ENCODE measurements around the gene PRSS27. TPM values are rescaled to one million over a fixed set of nuclear protein-coding genes. Genes with fewer than 3 reads are reported as not detected.

Gene PRSS27
- total and polyA plus RNA-seq, 2 experiments from 2014 or later: 12.1 to 17.0 TPM

GRCh38 chr16:2715966-2716885 is 3.8 kb downstream of the PRSS27 start:
- no peak for TF ChIP-seq CTCF (IDR thresholded peaks at IDR 0.05; ENCODE audit: low read depth, low read length)
- Histone ChIP-seq H3K27ac (no peak overlapping the region), H3K36me3 (no peaks in the 10 kb centered on the region), H3K9me3 (ENCODE audit: low read depth) (no peaks in the 10 kb centered on the region), H3K27me3 (no peaks in the 10 kb centered on the region), H3K4me1 (ENCODE audit: low read depth) (no peaks in the 10 kb centered on the region), H3K4me3 (no peak overlapping the region)
- no peak for DNase-seq (ENCODE audit: low read depth in 1 of 2, low spot score in 1 of 2)

- H3K27ac ChIP-seq: no peak overlapping the region
- no peaks in the 10 kb centered on the region for H3K9me3 ChIP-seq (ENCODE audit: low read depth)
- no peaks in the 10 kb centered on the region for H3K4me1 ChIP-seq (ENCODE audit: low read depth)
- peak; percentile 66 to 76 for DNase-seq (ENCODE audit: low read depth in 1 of 2, low spot score in 1 of 2)
- H3K36me3 ChIP-seq: no peaks in the 10 kb centered on the region
- TF ChIP-seq CTCF (IDR thresholded peaks at IDR 0.05; ENCODE audit: low read depth, low read length): no peak
- H3K27me3 ChIP-seq: no peaks in the 10 kb centered on the region
- no peak overlapping the region for H3K4me3 ChIP-seq
Observed at GRCh38 chr16:2715519-2715918, 4.5 kb downstream of the PRSS27 start.

DNA sequence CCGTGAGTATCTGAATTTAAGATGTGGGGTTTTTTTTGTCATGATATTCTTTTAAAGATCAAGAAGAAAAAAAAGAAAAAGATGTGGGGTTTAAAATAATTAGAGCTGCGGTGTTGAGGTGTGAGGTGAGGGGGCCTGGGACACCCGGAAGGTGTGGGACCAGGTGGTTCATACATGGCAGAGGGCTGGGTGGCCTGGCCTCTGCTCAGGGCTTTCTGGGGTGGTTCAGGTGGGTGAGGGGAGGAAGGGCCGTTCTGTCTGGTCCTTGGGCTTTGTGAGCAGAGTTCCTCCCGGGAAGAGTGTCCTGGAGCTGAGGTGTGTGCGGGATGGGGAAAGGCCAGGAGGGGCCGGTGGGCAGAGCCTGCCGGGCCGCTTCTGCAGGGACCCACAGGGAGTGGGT is 5.0 kb downstream of the PRSS27 start:
- Histone ChIP-seq H3K9me3 (ENCODE audit: low read depth) (no peaks in the 10 kb centered on the region), H3K27ac (no peak overlapping the region), H3K4me1 (ENCODE audit: low read depth) (no peaks in the 10 kb centered on the region), H3K4me3 (no peak overlapping the region), H3K27me3 (no peaks in the 10 kb centered on the region), H3K36me3 (no peaks in the 10 kb centered on the region)
- DNase-seq (ENCODE audit: low read depth in 1 of 2, low spot score in 1 of 2): no peak
- no peak for TF ChIP-seq CTCF (IDR thresholded peaks at IDR 0.05; ENCODE audit: low read depth, low read length)

GRCh38 chr16:2713985-2714774 is 5.8 kb downstream of the PRSS27 start:
- no peaks in the 10 kb centered on the region for H3K4me1 ChIP-seq (ENCODE audit: low read depth)
- H3K4me3 ChIP-seq: no peak overlapping the region
- H3K27me3 ChIP-seq: no peaks in the 10 kb centered on the region
- no peak for DNase-seq (ENCODE audit: low read depth in 1 of 2, low spot score in 1 of 2)
- no peaks in the 10 kb centered on the region for H3K9me3 ChIP-seq (ENCODE audit: low read depth)
- H3K27ac ChIP-seq: no peak overlapping the region
- H3K36me3 ChIP-seq: no peaks in the 10 kb centered on the region
- TF ChIP-seq CTCF (IDR thresholded peaks at IDR 0.05; ENCODE audit: low read depth, low read length): no peak

DNA sequence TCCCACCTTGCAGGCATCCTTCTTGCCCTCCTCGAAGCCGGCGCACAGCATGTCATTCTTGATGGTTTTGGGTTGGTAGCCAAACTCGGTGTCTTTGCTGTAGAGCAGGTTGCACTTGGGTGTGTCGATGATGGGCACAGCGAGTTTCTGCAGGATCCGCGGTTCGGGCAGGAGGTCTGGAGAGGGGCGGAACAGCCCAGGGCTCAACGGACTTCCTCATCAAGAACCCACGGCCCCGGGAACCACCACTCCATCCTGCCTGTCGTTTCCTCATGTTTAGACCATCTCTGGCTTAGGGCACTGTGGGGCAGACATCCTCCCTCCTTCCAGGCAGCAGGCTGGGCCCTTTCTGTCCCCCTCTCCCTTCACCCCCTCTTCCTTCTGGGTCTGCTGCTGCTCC is 6.5 kb downstream of the PRSS27 start:
- H3K27me3 ChIP-seq: no peaks in the 10 kb centered on the region
- DNase-seq (ENCODE audit: low read depth in 1 of 2, low spot score in 1 of 2): no peak
- no peak overlapping the region for H3K4me3 ChIP-seq
- H3K36me3 ChIP-seq: no peaks in the 10 kb centered on the region
- H3K9me3 ChIP-seq (ENCODE audit: low read depth): no peaks in the 10 kb centered on the region
- no peaks in the 10 kb centered on the region for H3K4me1 ChIP-seq (ENCODE audit: low read depth)
- no peak overlapping the region for H3K27ac ChIP-seq
- no peak for TF ChIP-seq CTCF (IDR thresholded peaks at IDR 0.05; ENCODE audit: low read depth, low read length)
